GM18508 (cell line): Measurements from ENCODE around the gene RIMS1.
"Not testable (repeated sequence)": the region's sequence is repeated elsewhere in the genome, so short reads cannot be mapped to it uniquely, and the experiment has no call there.

Experiments
- ATAC-seq: cut with Tn5 transposase; IDR thresholded peaks from one replicate; pipeline ENCODE4 v1.9.1; 2021; ENCODE audit warnings: moderate number of reproducible peaks; ENCODE audit not compliant: insufficient read depth, unreplicated experiment

Gene RIMS1

GRCh38 chr6:72316675-72317380 lies 430.5 kb downstream of the RIMS1 start:
- ATAC-seq, result no peak

GRCh38 chr6:72321788-72322187 lies 435.4 kb downstream of the RIMS1 start:
- ATAC-seq, result no peak

GRCh38 chr6:72322771-72323170 lies 436.4 kb downstream of the RIMS1 start:
- no peak for ATAC-seq

- ATAC-seq, result no peak
These were observed 438.2 kb downstream of the RIMS1 start for GRCh38 chr6:72324591-72324990.

GRCh38 chr6:72328775-72329174 lies 442.4 kb downstream of the RIMS1 start:
- no peak for ATAC-seq

GRCh38 chr6:72335203-72335602 lies 448.9 kb downstream of the RIMS1 start:
- not testable (repeated sequence) for ATAC-seq

- no peak for ATAC-seq
These were observed 462.6 kb downstream of the RIMS1 start for GRCh38 chr6:72348926-72349325.

GRCh38 chr6:72350296-72350881 lies 464.0 kb downstream of the RIMS1 start:
- no peak for ATAC-seq

- no peak for ATAC-seq
These were observed 477.7 kb downstream of the RIMS1 start for GRCh38 chr6:72363844-72364740.

- ATAC-seq, result no peak
These were observed 479.4 kb downstream of the RIMS1 start for GRCh38 chr6:72365773-72366172.

- ATAC-seq, result no peak
These were observed 481.1 kb downstream of the RIMS1 start for GRCh38 chr6:72367439-72367838.

GRCh38 chr6:72371473-72371872 lies 485.1 kb downstream of the RIMS1 start:
- no peak for ATAC-seq

- ATAC-seq, result no peak
These were observed 487.8 kb downstream of the RIMS1 start for GRCh38 chr6:72374172-72374571.

GRCh38 chr6:72374857-72375256 lies 488.5 kb downstream of the RIMS1 start:
- ATAC-seq, result no peak

GRCh38 chr6:72376736-72377135 lies 490.4 kb downstream of the RIMS1 start:
- no peak for ATAC-seq

GRCh38 chr6:72381076-72381475 lies 494.7 kb downstream of the RIMS1 start:
- no peak for ATAC-seq

- peak; percentile 96 for ATAC-seq
These were observed 496.5 kb downstream of the RIMS1 start for GRCh38 chr6:72382602-72383529.

GRCh38 chr6:72386324-72386723 lies 500.0 kb downstream of the RIMS1 start:
- ATAC-seq, result no peak

GRCh38 chr6:72389698-72390097 lies 503.3 kb downstream of the RIMS1 start:
- no peak for ATAC-seq

- ATAC-seq, result no peak
These were observed 504.2 kb downstream of the RIMS1 start for GRCh38 chr6:72390548-72390947.
